Activated CD4-positive, alpha-beta memory T cell treated with anti-CD3 and anti-CD28 coated beads, Interleukin-2, amount 10 ng/mL, durations not matched to agents 7 days and 5 days (primary cell): ENCODE data around the gene CACNB3. TPM values are rescaled to one million over a fixed set of nuclear protein-coding genes. Genes with fewer than 3 reads are reported as not detected.

Experiments used
- CTCF ChIA-PET: fragments of 350-600 bp; sonication (Branson Sonifier 250); formaldehyde crosslinking; loops from one replicate; lab custom pipeline; 2021; ENCODE audit warnings: antibody characterized with exemption, inconsistent platforms; lab: Charles Lee
- POLR2A ChIA-PET: fragments of 350-600 bp; sonication (Branson Sonifier 250); formaldehyde crosslinking; loops from one replicate; lab custom pipeline; 2021; ENCODE audit warnings: antibody characterized with exemption; lab: Charles Lee
- DNase-seq: peaks from one replicate; pipeline ENCODE4 v3.0.0-alpha.2; 2020
- H3K27ac Mint-ChIP-seq: one replicate; pipeline ENCODE4 v1.8.0; 2021; ENCODE audit warnings: mild to moderate bottlenecking, mixed read lengths
- H3K27me3 Mint-ChIP-seq: one replicate; pipeline ENCODE4 v1.8.0; 2021; ENCODE audit warnings: mixed read lengths
- H3K36me3 Mint-ChIP-seq: one replicate; pipeline ENCODE4 v1.8.0; 2021; ENCODE audit warnings: low read depth, mixed read lengths
- H3K4me1 Mint-ChIP-seq: one replicate; pipeline ENCODE4 v1.8.0; 2021; ENCODE audit warnings: mixed read lengths
- H3K4me3 Mint-ChIP-seq: one replicate; pipeline ENCODE4 v1.8.0; 2021; ENCODE audit warnings: mild to moderate bottlenecking, mixed read lengths
- H3K9me3 Mint-ChIP-seq: one replicate; pipeline ENCODE4 v1.8.0; 2021; ENCODE audit warnings: mixed read lengths
- total RNA-seq, 2 experiments: library from RNA; stranded (reverse); gene quantifications; one replicate each; pipeline ENCODE4 v1.2.3, GENCODE V29; 2021

CACNB3 gene
- total RNA-seq, 2 experiments from 2014 or later = 32.8 to 34.2 TPM

DNA sequence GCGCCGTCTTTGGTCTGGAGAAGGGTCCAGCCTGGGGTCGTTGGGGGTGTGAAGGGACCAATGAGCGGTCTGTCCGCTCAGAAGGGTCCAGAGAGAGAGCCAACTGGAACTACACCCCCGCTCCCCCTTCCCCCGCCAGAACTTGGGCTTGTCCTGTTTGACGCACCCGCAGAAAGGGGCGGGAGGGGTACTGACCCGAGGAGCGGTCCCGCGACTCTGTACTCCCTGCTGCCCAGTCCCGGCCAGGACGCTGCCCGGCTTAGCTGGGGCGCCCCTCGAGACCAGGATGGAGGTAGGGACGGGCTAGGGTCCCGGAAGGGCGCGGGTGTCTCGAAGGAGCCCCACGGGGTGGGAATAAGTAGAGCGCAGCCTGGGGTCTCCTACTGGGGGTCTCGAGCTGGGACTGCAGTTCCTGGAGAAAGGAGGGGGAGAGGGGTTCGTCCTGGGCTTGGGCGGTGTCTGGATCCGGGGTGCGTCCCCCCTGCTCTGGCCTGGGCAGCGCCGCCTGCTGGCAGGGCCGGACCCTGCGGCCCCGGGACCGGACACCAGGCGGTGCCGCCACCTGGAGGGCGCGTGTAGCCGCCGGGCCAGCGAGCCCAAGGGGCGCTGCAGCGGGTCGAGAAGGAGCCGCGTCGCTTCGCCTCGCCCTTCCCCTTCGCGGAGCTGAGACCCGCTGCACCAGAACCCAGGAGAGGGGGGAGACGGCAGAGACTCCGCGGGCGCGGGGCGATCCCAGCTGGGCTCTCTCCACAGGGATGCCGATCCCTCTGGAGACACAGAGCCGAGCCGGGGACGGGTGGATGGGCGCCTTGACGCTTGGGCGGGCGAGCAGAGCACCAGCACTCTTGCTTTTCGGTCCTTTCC lies 3.8 kb upstream of the CACNB3 start:
- Mint-ChIP-seq H3K9me3 (no peaks in the 10 kb centered on the region), H3K27me3 (peaks cover 18% of the 10 kb centered on the region), H3K4me1 (peaks cover 40% of the 10 kb centered on the region), H3K4me3 (peak overlapping the region; percentile 98), H3K36me3 (no peaks in the 10 kb centered on the region), H3K27ac (peak overlapping the region; percentile 59)
- CTCF ChIA-PET = interaction anchor here (0.7 to 4.6 kb wide), 22 partner anchors 10 to 183 kb away, joined by 3 to 44 read pairs (median 5); partner anchors contain the start of genes ARF3, DDX23 and RND1
- peak; percentile 86 for DNase-seq
- POLR2A ChIA-PET = interaction anchor here (0.7 to 4.2 kb wide), 10 partner anchors 9 to 273 kb away, joined by 3 to 26 read pairs (median 4); partner anchors contain the start of genes DDX23, KANSL2 and RND1

DNA sequence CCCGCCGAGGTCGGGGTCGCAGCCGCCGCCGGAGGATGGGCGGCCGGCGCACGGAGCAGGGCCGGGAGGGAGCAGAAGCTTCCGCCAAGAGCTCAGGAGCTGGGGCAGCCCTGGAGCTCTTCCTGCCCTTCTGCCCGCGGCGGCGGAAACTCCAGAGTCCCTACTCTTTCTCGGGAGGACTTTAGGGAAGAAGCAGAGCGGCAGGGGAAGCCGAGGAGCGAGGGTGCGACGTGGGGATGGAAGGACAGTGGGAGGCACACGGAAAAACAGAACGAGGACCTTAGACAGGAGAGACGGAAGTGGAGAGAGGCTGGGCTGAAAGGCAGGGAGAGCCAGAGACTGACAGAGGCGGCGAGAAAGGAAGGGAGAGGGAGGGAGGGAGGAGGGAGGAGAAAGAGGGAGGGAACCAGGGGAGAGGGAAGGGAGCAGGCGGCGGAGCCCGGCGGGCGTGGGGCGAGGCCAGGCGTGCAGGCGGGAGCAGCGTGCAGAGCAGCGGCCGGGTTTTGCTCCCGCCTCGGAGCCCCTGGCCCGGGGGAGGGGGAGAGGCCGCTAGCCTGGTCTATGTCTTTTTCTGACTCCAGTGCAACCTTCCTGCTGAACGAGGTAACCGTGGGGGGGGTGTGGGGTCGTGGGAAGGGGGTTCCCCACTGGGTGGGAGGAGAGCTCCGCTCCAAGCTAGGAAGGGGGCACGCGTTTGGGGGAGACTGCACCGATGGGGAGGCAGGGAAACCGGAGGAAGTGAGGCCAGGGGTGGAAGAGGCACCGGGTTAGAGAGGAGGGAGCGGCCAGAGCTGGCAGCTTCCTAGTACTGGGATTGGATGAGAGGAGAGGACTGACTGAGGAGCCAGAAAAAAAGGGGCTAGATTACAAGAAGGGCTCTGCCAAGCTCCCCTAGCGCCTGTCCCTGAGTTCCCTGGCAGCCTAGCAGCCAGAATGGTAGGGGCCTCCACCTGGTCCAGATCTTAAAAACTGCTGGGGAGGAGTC lies 2.9 kb upstream of the CACNB3 start:
- DNase-seq = peak; percentile 34
- Mint-ChIP-seq H3K27ac (peak overlapping the region; percentile 59), H3K4me1 (peaks cover 40% of the 10 kb centered on the region), H3K36me3 (no peaks in the 10 kb centered on the region), H3K4me3 (peak overlapping the region; percentile 98), H3K9me3 (no peaks in the 10 kb centered on the region), H3K27me3 (peaks cover 21% of the 10 kb centered on the region)
- ChIA-PET CTCF (interaction anchor here (0.7 to 4.6 kb wide), 22 partner anchors 10 to 1362 kb away, joined by 3 to 44 read pairs (median 5); partner anchors contain the start of genes DDX23 and RND1), POLR2A (interaction anchor here (0.7 to 4.2 kb wide), 13 partner anchors 10 to 617 kb away, joined by 3 to 26 read pairs (median 3); partner anchors contain the start of genes DDX23, KANSL2, RND1 and TUBA1B)

DNA sequence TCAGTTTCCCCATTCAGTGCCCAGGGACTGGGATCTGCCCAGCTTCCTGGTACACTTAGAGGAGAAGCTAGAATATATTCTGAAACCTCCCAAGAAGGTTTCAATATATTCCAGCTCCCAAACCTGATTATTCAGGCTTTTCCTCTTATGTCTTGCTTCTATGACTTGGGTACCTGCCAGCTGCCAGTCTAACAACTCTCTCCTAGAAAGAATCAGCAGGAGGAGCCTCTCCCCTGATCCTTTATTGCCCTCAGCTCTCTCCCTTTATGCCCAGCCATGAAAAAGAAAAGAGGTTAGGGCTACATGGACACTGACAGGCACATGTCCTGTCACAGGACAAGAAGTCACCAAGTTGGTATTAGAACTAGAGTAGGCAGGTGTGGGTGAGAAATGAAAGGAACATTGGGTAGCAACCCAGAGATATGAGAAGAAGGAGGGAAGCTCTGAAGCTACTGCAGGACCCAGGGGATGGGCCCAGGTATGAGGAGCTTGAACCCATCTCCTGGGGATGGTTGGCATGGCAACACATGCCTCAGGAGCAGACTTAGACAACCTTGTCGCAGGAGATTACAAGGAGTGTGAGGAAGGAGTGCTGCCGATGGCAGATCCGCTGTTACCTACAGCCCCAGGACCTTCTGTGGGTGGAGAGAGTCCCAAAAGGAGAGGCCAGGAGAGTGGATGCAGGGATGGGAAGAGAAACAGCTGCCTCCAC lies 2.0 kb upstream of the CACNB3 start:
- ChIA-PET CTCF (interaction anchor here (0.5 to 4.6 kb wide), 10 partner anchors 9 to 1361 kb away, joined by 3 to 44 read pairs (median 10); partner anchors contain the start of gene DDX23), POLR2A (interaction anchor here (1.1 to 4.2 kb wide), 7 partner anchors 9 to 315 kb away, joined by 3 to 26 read pairs (median 7); partner anchors contain the start of genes DDX23, KANSL2, RND1 and TUBA1B)
- Mint-ChIP-seq H3K4me1 (peaks cover 40% of the 10 kb centered on the region), H3K27me3 (peaks cover 22% of the 10 kb centered on the region), H3K27ac (no peak overlapping the region), H3K9me3 (no peaks in the 10 kb centered on the region), H3K4me3 (peak overlapping the region; percentile 98), H3K36me3 (no peaks in the 10 kb centered on the region)
- no peak for DNase-seq

DNA sequence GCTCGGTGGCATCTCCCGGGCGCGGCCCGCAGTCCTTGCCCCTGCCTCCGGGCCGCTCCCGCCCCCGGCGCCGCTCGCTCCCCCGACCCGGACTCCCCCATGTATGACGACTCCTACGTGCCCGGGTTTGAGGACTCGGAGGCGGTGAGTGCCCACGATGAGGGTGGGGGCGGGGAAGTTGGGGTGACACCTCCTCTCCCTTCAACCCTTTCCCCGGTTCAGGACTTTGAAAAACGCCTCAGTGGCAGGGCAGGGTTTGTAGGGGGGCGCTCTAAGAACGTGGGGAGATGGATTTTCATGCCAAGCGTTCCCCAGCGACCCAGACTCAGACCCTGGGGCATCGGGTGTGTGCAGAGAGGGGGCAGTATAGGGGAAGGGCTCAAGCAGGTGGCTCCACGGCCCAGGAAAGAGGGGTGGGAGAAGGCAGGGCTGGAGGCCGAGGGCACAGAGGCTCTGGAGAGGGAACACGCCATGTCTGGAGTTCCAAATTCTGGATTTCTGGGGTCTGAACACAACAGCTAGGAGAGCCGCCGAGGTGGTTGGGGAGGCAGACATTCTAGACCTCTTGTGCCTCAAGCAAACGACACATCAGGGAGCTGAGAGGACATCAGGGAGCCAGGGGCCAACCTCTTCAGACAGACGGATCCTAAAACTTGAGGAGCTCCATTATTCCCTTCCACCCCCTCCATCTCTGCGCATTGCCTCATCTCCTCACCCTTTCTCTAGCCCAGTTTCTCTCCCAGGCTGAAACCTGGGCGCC lies 715 bp downstream of the CACNB3 start:
- peak; percentile 60 for DNase-seq
- H3K27me3 Mint-ChIP-seq = peaks cover 22% of the 10 kb centered on the region
- H3K36me3 Mint-ChIP-seq = no peaks in the 10 kb centered on the region
- ChIA-PET POLR2A (interaction anchor here (0.9 to 2.2 kb wide), 3 partner anchors 12 to 54 kb away, joined by 3 to 8 read pairs (median 6); partner anchors contain the start of gene DDX23), CTCF (interaction anchor here (1.0 to 1.9 kb wide), 7 partner anchors 21 to 148 kb away, joined by 3 to 5 read pairs (median 4); partner anchors contain the start of gene DDX23)
- no peaks in the 10 kb centered on the region for H3K9me3 Mint-ChIP-seq
- H3K4me1 Mint-ChIP-seq = peaks cover 40% of the 10 kb centered on the region
- peak overlapping the region; percentile 98 for H3K4me3 Mint-ChIP-seq
- peak overlapping the region; percentile 47 for H3K27ac Mint-ChIP-seq

DNA sequence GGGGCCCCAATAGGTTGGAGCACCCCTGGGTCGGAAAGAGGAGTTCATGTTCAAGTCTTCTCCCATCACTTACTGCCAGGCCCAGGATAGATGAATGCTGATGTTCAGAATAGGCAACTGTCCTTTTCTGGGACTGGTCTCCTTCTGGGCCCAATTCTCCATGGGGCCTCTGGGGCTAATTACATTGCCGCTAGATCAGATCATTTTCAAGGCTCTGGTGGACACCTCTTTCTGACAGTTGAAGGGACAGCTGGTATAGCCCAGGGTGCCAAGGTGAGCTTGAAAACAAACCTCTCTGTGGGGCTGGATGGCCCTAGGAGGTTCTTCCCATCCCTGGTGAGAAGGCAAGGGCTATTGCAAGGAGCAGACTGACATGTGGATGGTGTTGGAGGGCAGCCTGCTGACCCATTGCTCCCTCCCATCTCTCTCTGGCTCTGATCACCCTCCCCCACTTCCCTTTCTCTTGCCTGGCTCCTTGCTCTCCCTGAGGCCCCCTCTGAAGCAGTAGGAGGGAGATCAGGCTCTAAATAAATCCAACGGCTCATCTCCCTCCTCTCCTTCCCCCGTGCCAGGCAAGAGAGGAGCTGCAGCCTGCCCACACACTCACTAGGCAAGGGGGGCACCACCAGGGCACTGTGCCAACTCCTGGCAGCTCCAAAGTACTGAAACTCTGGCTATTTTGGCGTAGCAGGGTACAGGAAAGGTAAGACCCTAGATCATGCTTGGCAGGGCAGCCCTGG lies 1.9 kb downstream of the CACNB3 start:
- ChIA-PET POLR2A (interaction anchor here (1.2 to 2.2 kb wide), 2 partner anchors 10 to 32 kb away, joined by 6 to 8 read pairs; partner anchors contain the start of gene DDX23), CTCF (interaction anchor here (0.5 to 1.9 kb wide), 7 partner anchors 20 to 157 kb away, joined by 3 to 5 read pairs (median 4); partner anchors contain the start of gene DDX23)
- Mint-ChIP-seq H3K4me1 (peaks cover 48% of the 10 kb centered on the region), H3K36me3 (no peaks in the 10 kb centered on the region), H3K27me3 (peaks cover 22% of the 10 kb centered on the region), H3K9me3 (no peaks in the 10 kb centered on the region), H3K27ac (no peak overlapping the region), H3K4me3 (no peak overlapping the region)
- no peak for DNase-seq

DNA sequence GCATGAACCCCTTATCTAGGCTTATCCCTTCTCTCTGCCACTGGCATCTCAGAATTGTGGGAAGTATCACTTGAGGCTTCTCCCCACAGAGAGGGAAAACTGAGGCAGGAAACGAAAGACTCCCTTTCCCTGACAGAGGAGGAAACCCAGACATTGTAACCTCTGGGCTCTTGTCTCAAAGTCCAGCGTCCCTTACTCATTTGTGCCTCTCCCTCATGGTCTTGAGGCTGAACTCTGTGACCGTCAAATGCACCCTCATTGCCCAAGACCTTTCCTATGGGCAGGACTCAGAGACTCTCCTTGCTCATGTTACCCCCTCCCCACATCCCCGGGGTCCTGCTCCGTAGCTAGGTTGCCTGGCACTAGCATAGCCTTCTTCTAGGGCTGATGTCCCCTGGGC lies 3.8 kb downstream of the CACNB3 start:
- Mint-ChIP-seq H3K36me3 (peaks cover 3% of the 10 kb centered on the region), H3K4me1 (peaks cover 37% of the 10 kb centered on the region), H3K27me3 (peaks cover 12% of the 10 kb centered on the region), H3K4me3 (no peak overlapping the region), H3K27ac (no peak overlapping the region), H3K9me3 (no peaks in the 10 kb centered on the region)
- CTCF ChIA-PET = interaction anchor here (1.8 kb wide), 1 partner anchor 27 kb away, joined by 5 read pairs; no protein-coding TSS in a partner anchor
- no peak for DNase-seq
- POLR2A ChIA-PET = no interaction called here

DNA sequence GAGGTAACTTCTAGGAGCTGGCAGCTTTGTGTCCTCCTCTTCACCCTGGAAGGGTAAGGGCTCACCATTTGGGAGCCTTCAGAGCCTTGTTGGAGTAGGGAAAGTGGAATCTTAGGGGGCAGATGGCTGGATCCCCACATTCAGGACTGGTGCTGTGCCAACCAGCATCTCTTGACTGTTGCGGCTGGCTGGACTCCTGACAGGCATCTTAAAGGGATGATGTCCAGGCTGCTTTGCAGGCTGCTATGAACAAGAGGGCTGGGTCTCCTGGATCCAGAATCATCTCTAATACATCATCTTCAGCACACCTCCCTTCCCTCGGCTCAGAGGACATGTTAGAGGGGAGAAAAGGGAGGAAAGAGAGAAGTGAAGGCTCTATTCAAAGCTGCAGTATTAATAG lies 4.4 kb downstream of the CACNB3 start:
- Mint-ChIP-seq H3K27me3 (peaks cover 6% of the 10 kb centered on the region), H3K4me1 (peaks cover 31% of the 10 kb centered on the region), H3K27ac (no peak overlapping the region), H3K4me3 (no peak overlapping the region), H3K36me3 (peaks cover 3% of the 10 kb centered on the region), H3K9me3 (no peaks in the 10 kb centered on the region)
- ChIA-PET CTCF (interaction anchor here (1.4 to 5.8 kb wide), 3 partner anchors 7 to 30 kb away, joined by 3 to 33 read pairs (median 5); no protein-coding TSS in a partner anchor), POLR2A (interaction anchor here (0.5 kb wide), 1 partner anchor 106 kb away, joined by 3 read pairs; the partner anchor contains the start of gene CCNT1)
- no peak for DNase-seq

DNA sequence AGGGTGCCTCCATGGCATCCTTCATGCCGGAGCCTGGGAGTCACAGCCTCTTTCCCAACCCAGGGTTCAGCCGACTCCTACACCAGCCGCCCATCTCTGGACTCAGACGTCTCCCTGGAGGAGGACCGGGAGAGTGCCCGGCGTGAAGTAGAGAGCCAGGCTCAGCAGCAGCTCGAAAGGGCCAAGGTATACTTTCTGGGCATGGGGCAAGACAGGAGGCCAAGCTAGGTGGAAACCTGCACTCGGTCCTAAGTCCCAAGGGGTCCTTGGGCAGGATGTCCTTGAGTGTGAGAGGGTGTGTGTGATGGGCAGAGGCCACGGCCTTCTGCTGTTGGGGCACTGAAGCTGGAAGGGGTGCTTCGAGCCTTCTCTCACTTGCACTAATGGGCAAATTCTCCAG lies 5.0 kb downstream of the CACNB3 start:
- Mint-ChIP-seq H3K27me3 (peaks cover 5% of the 10 kb centered on the region), H3K27ac (no peak overlapping the region), H3K36me3 (peaks cover 4% of the 10 kb centered on the region), H3K4me3 (no peak overlapping the region), H3K4me1 (peaks cover 27% of the 10 kb centered on the region), H3K9me3 (no peaks in the 10 kb centered on the region)
- DNase-seq = no peak
- CTCF ChIA-PET = interaction anchor here (0.6 to 5.8 kb wide), 4 partner anchors 8 to 31 kb away, joined by 3 to 33 read pairs (median 4); no protein-coding TSS in a partner anchor
- POLR2A ChIA-PET = interaction anchor here (5.2 kb wide), 1 partner anchor 8 kb away, joined by 24 read pairs; no protein-coding TSS in a partner anchor

DNA sequence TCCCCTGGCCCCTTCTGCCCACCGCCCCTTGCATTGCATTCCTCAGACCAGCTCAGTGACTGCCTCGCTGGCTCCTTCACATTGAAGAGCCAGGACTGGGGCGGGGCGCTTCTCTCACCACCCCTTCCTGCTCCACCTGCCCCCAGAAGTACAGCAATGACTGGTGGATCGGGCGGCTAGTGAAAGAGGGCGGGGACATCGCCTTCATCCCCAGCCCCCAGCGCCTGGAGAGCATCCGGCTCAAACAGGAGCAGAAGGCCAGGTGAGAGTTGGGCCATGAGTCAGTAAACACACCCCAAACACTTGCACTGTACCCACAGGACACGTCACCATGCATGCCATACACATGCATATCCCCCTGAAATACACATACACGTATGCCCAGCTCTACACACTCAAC lies 5.8 kb downstream of the CACNB3 start:
- POLR2A ChIA-PET = interaction anchor here (5.2 kb wide), 1 partner anchor 8 kb away, joined by 24 read pairs; no protein-coding TSS in a partner anchor

DNA sequence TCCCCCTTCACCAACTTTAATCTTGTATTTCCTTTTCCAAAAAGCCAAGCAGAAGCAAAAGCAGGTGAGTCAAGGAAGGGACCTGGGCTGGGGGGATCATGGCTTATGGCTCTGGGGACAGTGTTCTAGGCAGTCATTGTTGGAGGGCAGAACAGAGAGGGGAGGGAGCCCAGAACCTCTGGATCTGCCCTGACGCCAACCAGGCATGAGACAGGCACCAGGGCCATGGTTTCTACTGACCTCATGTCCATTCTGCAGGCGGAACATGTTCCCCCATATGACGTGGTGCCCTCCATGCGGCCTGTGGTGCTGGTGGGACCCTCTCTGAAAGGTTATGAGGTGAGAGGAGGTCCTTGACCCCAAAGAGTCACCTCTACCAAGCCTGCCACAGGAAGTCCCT lies 6.6 kb downstream of the CACNB3 start:
- H3K4me1 Mint-ChIP-seq = peaks cover 21% of the 10 kb centered on the region
- no peak overlapping the region for H3K4me3 Mint-ChIP-seq
- no peak for DNase-seq
- H3K27ac Mint-ChIP-seq = no peak overlapping the region
- peaks cover 3% of the 10 kb centered on the region for H3K27me3 Mint-ChIP-seq
- H3K9me3 Mint-ChIP-seq = no peaks in the 10 kb centered on the region
- CTCF ChIA-PET = interaction anchor here (5.8 kb wide), 1 partner anchor 10 kb away, joined by 33 read pairs; no protein-coding TSS in a partner anchor
- POLR2A ChIA-PET = interaction anchor here (5.2 kb wide), 1 partner anchor 9 kb away, joined by 24 read pairs; no protein-coding TSS in a partner anchor
- H3K36me3 Mint-ChIP-seq = peaks cover 19% of the 10 kb centered on the region

More for the DNA sequence above, 5.8 kb downstream of the CACNB3 start:
- peak overlapping the region; percentile 8 for H3K27ac Mint-ChIP-seq
- CTCF ChIA-PET = interaction anchor here (1.4 to 5.8 kb wide), 2 partner anchors 9 to 32 kb away, joined by 3 to 33 read pairs; no protein-coding TSS in a partner anchor
- H3K4me3 Mint-ChIP-seq = no peak overlapping the region
- peak; percentile 62 for DNase-seq
- peaks cover 23% of the 10 kb centered on the region for H3K4me1 Mint-ChIP-seq
- peaks cover 5% of the 10 kb centered on the region for H3K27me3 Mint-ChIP-seq
- no peaks in the 10 kb centered on the region for H3K9me3 Mint-ChIP-seq
- peaks cover 12% of the 10 kb centered on the region for H3K36me3 Mint-ChIP-seq
